Measurements from ENCODE around the gene RFXAP. TPM values are rescaled to one million over a fixed set of nuclear protein-coding genes. Genes with fewer than 3 reads are reported as not detected.
"Not testable (repeated sequence)": the region's sequence is repeated elsewhere in the genome, so short reads cannot be mapped to it uniquely, and the experiment has no call there.

RFXAP gene
- total RNA-seq, 1 donor from 2014 or later, result 5.9 TPM

- no peak overlapping the region for H3K27ac ChIP-seq
- intact Hi-C loops (cut with DNase I), result no loop called here
- no peaks in the 10 kb centered on the region for H3K4me1 ChIP-seq
- H3K4me3 ChIP-seq, result no peak overlapping the region
- H3K27me3 ChIP-seq, result no peaks in the 10 kb centered on the region
- no peak for TF ChIP-seq CTCF (IDR thresholded peaks at IDR 0.05)
- no peaks in the 10 kb centered on the region for H3K36me3 ChIP-seq
- no peak for DNase-seq (ENCODE audit: low spot score in 2 of 2)
- H3K9me3 ChIP-seq, result no peaks in the 10 kb centered on the region
Observed at GRCh38 chr13:36776175-36776574, 42.8 kb upstream of the RFXAP start.

- intact Hi-C loops (cut with DNase I), result no loop called here
- no peak for TF ChIP-seq CTCF (IDR thresholded peaks at IDR 0.05)
- DNase-seq (ENCODE audit: low spot score in 2 of 2), result no peak
- H3K4me1 ChIP-seq, result no peaks in the 10 kb centered on the region
- H3K27ac ChIP-seq, result no peak overlapping the region
- H3K9me3 ChIP-seq, result no peaks in the 10 kb centered on the region
- H3K27me3 ChIP-seq, result no peaks in the 10 kb centered on the region
- H3K4me3 ChIP-seq, result no peak overlapping the region
- no peaks in the 10 kb centered on the region for H3K36me3 ChIP-seq
Observed at GRCh38 chr13:36778083-36778671, 40.8 kb upstream of the RFXAP start.

- no peaks in the 10 kb centered on the region for H3K4me1 ChIP-seq
- no peaks in the 10 kb centered on the region for H3K27me3 ChIP-seq
- no peak overlapping the region for H3K4me3 ChIP-seq
- DNase-seq (ENCODE audit: low spot score in 2 of 2), result no peak
- intact Hi-C loops (cut with DNase I), result no loop called here
- H3K9me3 ChIP-seq, result no peaks in the 10 kb centered on the region
- H3K27ac ChIP-seq, result no peak overlapping the region
- no peak for TF ChIP-seq CTCF (IDR thresholded peaks at IDR 0.05)
- no peaks in the 10 kb centered on the region for H3K36me3 ChIP-seq
Observed at GRCh38 chr13:36783890-36784289, 35.1 kb upstream of the RFXAP start.

GRCh38 chr13:36786175-36786574 is 32.8 kb upstream of the RFXAP start:
- H3K4me3 ChIP-seq; intact Hi-C loops (cut with DNase I); H3K9me3 ChIP-seq: not testable (repeated sequence)

GRCh38 chr13:36787181-36787580 is 31.8 kb upstream of the RFXAP start:
- TF ChIP-seq CTCF (IDR thresholded peaks at IDR 0.05), result no peak
- Histone ChIP-seq H3K9me3 (no peaks in the 10 kb centered on the region), H3K4me3 (no peak overlapping the region), H3K4me1 (no peaks in the 10 kb centered on the region), H3K27ac (no peak overlapping the region), H3K36me3 (no peaks in the 10 kb centered on the region), H3K27me3 (no peaks in the 10 kb centered on the region)
- no peak for DNase-seq (ENCODE audit: low spot score in 2 of 2)
- intact Hi-C loops (cut with DNase I), result no loop called here

More at GRCh38 chr13:36786175-36786574, 32.8 kb upstream of the RFXAP start:
- not testable (repeated sequence) for H3K36me3 ChIP-seq; H3K27ac ChIP-seq; H3K4me1 ChIP-seq; H3K27me3 ChIP-seq; DNase-seq (ENCODE audit: low spot score in 2 of 2)

GRCh38 chr13:36788276-36788675 is 30.7 kb upstream of the RFXAP start:
- Histone ChIP-seq H3K4me1 (no peaks in the 10 kb centered on the region), H3K36me3 (no peaks in the 10 kb centered on the region), H3K27ac (no peak overlapping the region), H3K9me3 (no peaks in the 10 kb centered on the region), H3K4me3 (no peak overlapping the region), H3K27me3 (no peaks in the 10 kb centered on the region)
- TF ChIP-seq CTCF (IDR thresholded peaks at IDR 0.05), result no peak
- intact Hi-C loops (cut with DNase I), result no loop called here
- DNase-seq (ENCODE audit: low spot score in 2 of 2), result no peak
